Activated T-cell treated with anti-CD3 and anti-CD28 coated beads for 48 hours (primary cell): Measurements from ENCODE around the gene LTBP1.

Experiments
- DNase-seq: peaks from one replicate; pipeline ENCODE4 v3.0.0-alpha.2; 2020; ENCODE audit warnings: low read depth

Gene LTBP1

GRCh38 chr2:33197198-33197938 lies 250.6 kb downstream of the LTBP1 start:
- DNase-seq: no peak

DNA sequence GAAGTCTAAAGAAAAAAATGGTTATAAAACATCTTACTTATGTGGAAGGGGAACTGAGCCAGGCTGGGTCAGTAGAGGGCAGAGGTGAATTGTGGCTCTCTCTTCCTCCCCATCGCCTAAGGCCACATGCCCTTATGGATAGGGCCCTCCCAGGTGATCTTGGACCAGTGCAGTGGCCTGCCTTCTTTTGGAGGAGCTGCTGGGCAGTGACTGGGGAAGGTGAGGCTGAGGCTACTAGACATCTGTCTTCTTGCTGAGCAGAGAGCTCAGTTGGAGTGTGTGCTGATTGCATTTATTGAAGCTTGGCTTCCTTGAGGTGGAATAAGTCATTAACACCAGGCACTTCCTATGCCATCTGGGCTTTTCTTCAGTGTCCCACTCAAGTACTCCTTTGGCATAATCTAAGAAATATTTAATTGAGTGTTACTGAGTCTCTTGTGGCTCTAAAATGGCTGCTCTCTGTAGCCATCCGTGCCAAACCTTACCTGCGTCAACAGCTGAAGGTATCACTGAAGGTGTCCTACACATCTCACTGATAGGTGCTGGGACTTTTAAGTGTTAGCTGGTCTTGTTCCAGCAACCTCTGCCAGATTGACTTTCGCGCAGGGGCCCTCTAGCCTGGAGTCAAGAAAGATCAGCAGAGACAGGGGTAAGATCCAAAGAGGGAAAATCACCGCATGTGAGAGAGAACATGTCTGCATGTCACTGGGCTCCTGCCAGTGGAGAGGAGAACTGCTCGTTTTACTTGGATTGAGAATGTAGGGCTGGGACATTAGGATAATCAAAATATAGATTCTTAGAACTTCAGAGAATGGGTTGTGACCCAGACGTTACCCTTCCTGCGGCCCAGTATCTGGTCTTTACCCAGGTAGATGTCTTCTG lies 256.1 kb downstream of the LTBP1 start:
- DNase-seq: no peak

GRCh38 chr2:33204945-33205344 lies 258.2 kb downstream of the LTBP1 start:
- no peak for DNase-seq

GRCh38 chr2:33205693-33206434 lies 259.1 kb downstream of the LTBP1 start:
- no peak for DNase-seq

DNA sequence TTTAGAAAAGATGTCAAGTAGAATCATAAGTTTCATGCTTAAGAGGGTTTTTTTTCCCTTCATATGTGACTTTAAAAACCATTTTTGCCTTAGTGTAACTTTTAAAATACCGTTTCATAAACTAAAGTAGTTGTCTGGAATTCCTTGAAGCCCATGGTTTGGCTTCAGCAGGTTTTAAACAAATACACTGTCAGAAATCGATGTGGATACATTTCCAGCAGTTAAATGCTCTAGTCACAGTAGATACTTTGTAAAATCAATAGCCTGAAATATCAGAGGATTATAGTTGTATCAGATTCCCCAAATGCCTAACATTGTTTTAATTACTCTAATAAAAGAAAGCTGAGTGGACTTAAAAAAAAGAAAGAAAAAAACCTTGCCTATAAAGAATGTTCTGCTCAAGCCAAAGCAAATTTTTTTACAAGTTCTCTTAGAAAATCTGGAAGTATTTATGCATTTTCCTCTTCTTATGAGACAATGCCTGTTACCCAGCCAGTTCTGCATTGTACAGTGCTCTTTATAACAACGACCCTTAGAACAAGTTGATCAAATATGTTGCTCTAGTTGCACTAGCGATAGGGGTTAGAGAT lies 260.5 kb downstream of the LTBP1 start:
- no peak for DNase-seq

GRCh38 chr2:33208400-33208799 lies 261.6 kb downstream of the LTBP1 start:
- DNase-seq: no peak

DNA sequence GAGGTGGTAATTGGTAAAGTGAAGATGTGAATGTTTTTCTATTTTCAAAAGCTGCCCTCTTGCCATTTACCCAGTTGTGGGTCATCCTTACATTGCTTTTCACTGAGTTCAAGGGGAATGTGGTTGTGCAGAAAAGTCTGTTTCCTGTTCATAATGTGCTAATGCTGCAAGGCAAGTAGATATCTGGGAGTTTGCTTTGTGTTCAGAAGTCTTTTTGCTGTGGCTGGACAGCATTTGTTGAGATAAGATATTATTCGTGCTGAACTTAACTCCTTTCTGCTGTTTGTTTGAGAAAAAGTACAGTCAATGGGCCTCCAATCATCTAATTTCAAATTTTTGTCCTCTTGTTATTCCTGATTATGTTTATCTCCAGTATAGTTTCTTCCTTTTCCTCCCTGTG lies 263.2 kb downstream of the LTBP1 start:
- no peak for DNase-seq

- DNase-seq: no peak
These were observed 263.9 kb downstream of the LTBP1 start for GRCh38 chr2:33210626-33211025.

- no peak for DNase-seq
These were observed 265.4 kb downstream of the LTBP1 start for GRCh38 chr2:33212151-33212550.

GRCh38 chr2:33213244-33213643 lies 266.5 kb downstream of the LTBP1 start:
- DNase-seq: no peak

DNA sequence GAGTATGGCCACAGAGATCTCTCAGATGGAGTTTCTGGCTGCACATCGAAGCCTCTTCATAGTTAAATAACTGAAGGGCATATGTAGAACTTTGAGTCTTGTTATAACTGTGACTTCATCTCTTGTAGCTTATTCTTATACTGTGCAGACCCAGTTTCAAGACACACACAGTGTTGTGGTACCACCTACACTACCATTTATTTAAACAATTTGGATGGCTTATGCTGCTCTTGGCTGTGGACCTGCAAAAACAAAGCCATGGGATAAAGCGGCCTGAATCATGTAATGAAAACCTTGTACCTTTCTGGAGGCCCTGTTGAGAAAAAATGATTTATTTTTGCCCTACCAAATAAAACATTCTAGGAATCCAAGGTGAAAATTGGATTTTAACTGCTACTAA lies 266.9 kb downstream of the LTBP1 start:
- no peak for DNase-seq

DNA sequence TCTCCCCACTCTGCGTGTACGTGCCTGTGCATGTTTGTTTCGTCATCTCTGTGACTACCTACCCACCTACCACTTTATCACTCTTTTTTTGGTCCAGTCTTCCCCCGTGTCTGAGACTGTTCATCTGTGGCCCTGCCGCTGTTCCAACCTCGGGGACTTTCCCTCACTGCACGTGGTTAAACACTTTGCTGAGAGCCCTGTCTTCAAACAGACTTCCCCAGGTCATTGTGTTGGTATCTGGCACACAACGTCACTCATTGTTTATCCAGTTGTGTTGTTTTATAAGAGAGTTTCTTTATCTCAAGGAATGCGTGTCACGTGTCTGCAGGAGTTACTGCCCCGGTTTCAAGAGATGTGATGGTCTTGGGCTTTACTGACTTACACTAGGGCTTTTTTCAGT lies 267.7 kb downstream of the LTBP1 start:
- DNase-seq: no peak

- DNase-seq: no peak
These were observed 268.1 kb downstream of the LTBP1 start for GRCh38 chr2:33214857-33215256.

DNA sequence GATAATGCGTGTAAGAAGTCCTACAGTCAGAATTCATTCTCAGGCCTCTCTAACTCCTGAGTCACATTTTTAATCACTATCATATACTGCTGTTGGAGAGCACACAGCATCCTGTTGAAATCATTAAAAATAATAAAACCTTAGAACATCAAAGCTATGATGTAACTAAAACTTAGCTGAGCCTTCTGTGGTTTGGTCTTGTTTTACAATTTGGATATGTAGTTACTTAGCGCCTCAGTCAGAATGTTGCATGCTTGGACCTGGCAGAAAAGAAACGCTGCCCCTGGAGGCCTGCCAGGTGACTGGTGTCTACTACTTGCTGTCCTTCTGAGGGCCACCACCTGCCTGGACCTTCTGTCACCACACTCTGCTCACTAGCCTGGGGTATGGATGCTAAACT lies 268.5 kb downstream of the LTBP1 start:
- no peak for DNase-seq

DNA sequence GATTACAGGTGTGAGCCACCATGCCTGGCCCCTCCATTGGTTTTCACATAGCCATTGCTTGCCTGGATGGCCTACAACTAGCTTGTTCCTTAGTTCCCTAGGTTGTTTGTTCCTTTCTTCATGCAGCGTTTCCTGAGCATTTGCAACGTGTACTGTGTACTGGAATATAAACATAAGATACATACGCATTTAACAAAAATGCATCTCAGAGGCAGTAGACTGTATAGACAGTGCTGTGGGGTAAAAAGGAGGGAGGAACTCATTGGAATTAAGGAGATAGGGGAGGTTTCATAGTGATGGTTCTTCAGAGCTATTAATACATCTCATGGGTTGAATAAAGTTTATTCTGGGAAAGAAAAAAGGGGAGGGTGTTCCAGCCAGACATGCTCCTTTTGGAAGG lies 269.2 kb downstream of the LTBP1 start:
- no peak for DNase-seq

- no peak for DNase-seq
These were observed 269.9 kb downstream of the LTBP1 start for GRCh38 chr2:33216508-33217182.

- DNase-seq: no peak
These were observed 270.7 kb downstream of the LTBP1 start for GRCh38 chr2:33217406-33217805.

DNA sequence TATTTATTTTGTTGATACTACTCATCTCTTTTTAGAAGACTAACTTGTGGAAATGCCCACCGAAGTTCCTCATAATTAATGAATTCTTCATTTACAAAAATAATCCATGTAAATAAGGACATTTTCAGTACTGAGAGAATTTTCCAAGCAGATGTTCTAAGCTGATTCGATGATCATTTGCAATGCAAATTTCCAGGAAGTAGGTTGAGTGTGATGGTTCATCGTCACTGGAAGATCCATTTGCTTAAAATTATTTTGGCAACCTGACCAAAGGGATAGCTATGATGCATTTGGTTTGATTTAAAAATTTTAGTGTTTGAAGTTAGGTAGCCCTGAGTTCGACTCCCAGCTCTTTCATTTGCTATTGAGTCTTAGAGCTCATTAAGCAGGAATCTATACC lies 272.4 kb downstream of the LTBP1 start:
- no peak for DNase-seq

DNA sequence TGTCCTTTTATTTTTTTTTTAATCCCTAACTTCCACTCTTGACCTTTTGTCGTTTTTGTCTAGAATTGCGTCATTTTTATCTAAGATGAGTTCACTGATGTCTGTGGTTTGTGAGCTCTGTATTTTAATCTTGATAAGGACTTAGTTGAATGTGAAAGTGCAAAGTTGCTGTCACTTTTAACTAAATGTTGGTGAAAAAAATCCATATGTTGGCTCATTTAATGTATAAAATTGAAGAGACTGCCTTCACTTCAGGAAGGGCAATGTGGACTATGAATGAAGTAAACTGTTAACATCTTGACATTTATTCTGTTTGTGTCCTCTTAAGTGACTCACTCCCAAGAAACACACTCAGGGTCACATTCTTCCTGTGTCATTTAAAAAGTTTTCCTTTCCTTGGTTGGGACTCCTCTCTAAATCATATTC lies 273.1 kb downstream of the LTBP1 start:
- no peak for DNase-seq

- DNase-seq: no peak
These were observed 273.8 kb downstream of the LTBP1 start for GRCh38 chr2:33220533-33220932.

GRCh38 chr2:33221046-33221784 lies 274.5 kb downstream of the LTBP1 start:
- DNase-seq: no peak
